HFFc6 (cell line): ENCODE results near the gene FAM118B. TPM values are rescaled to one million over a fixed set of nuclear protein-coding genes. Genes with fewer than 3 reads are reported as not detected.

ENCODE experiments used
- DNase-seq: peaks from one replicate; pipeline ENCODE4 v3.0.0-alpha.2; 2018
- H3K27ac Mint-ChIP-seq: 2 replicates; pipeline ENCODE4 v1.8.0; 2020; ENCODE audit warnings: mild to moderate bottlenecking, mixed read lengths
- H3K27me3 Mint-ChIP-seq: 2 replicates; pipeline ENCODE4 v1.8.0; 2021; ENCODE audit warnings: mild to moderate bottlenecking, moderate library complexity, mixed read lengths; ENCODE audit not compliant: insufficient read depth
- H3K36me3 Mint-ChIP-seq: 2 replicates; pipeline ENCODE4 v1.8.0; 2021; ENCODE audit warnings: low read depth, mixed read lengths
- H3K4me1 Mint-ChIP-seq: 2 replicates; pipeline ENCODE4 v1.8.0; 2020; ENCODE audit warnings: low read depth, mixed read lengths
- H3K4me3 Mint-ChIP-seq: 2 replicates; pipeline ENCODE4 v1.8.0; 2020; ENCODE audit warnings: mild to moderate bottlenecking, moderate library complexity, mixed read lengths
- H3K9me3 Mint-ChIP-seq: 2 replicates; pipeline ENCODE4 v1.8.0; 2020; ENCODE audit warnings: mild to moderate bottlenecking, mixed read lengths
- total RNA-seq, 6 experiments: library from RNA; stranded (reverse); fragmentation: NEBNext Ultra II Directional; extraction: Animal tissue kit (Norgen Biotek cat#: 25700); gene quantifications; 2 replicates in 1 of 6; 3 replicates in 5 of 6; pipeline ENCODE4 v1.2.3, GENCODE V29; 2021
- TF ChIP-seq, protein P1 (sequence below): fragments of 200-600 bp; sonication (generic); IDR thresholded peaks from 2 replicates; pipeline ENCODE4 v1.5.0; 2021; ENCODE audit warnings: antibody characterized with exemption, mild to moderate bottlenecking

FAM118B gene
- total RNA-seq, 6 experiments from 2014 or later: 16.4 to 19.6 (median 17.8) TPM

- no peaks in the 10 kb centered on the region for H3K9me3 Mint-ChIP-seq
- H3K27me3 Mint-ChIP-seq: peaks cover 46% of the 10 kb centered on the region
- no peaks in the 10 kb centered on the region for H3K4me1 Mint-ChIP-seq
- TF ChIP-seq, protein P1, sequence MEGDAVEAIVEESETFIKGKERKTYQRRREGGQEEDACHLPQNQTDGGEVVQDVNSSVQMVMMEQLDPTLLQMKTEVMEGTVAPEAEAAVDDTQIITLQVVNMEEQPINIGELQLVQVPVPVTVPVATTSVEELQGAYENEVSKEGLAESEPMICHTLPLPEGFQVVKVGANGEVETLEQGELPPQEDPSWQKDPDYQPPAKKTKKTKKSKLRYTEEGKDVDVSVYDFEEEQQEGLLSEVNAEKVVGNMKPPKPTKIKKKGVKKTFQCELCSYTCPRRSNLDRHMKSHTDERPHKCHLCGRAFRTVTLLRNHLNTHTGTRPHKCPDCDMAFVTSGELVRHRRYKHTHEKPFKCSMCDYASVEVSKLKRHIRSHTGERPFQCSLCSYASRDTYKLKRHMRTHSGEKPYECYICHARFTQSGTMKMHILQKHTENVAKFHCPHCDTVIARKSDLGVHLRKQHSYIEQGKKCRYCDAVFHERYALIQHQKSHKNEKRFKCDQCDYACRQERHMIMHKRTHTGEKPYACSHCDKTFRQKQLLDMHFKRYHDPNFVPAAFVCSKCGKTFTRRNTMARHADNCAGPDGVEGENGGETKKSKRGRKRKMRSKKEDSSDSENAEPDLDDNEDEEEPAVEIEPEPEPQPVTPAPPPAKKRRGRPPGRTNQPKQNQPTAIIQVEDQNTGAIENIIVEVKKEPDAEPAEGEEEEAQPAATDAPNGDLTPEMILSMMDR: no peak
- H3K4me3 Mint-ChIP-seq: no peak overlapping the region
- no peak overlapping the region for H3K27ac Mint-ChIP-seq
- DNase-seq: no peak
- H3K36me3 Mint-ChIP-seq: no peaks in the 10 kb centered on the region
Observed at GRCh38 chr11:126173257-126173656, 38.3 kb upstream of the FAM118B start.

GRCh38 chr11:126174816-126175215, 36.8 kb upstream of the FAM118B start:
- H3K27me3 Mint-ChIP-seq: peaks cover 44% of the 10 kb centered on the region
- DNase-seq: no peak
- H3K9me3 Mint-ChIP-seq: no peaks in the 10 kb centered on the region
- H3K36me3 Mint-ChIP-seq: no peaks in the 10 kb centered on the region
- no peaks in the 10 kb centered on the region for H3K4me1 Mint-ChIP-seq
- H3K4me3 Mint-ChIP-seq: no peak overlapping the region
- H3K27ac Mint-ChIP-seq: no peak overlapping the region
- TF ChIP-seq, protein P1: no peak

DNA sequence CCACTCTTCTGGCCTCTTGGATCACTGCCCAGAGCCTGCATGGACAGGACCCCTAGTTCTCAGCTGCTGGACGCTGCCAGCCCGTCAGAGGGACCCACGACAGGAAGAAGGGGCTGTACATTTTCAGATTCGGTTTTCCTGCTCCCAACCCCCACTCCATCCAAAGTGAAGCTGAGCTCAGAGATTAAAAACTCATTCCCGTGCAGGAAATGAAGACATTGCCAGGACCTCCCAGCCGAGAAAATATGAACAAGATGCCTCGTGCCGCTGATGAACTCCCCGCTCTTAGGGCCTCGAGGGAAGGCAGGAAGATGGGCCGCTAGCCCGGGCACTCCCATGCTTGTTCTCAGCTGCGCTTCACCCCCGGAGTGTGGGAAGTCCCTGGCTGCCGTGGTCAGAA, 36.2 kb upstream of the FAM118B start:
- Mint-ChIP-seq H3K4me3 (no peak overlapping the region), H3K4me1 (no peaks in the 10 kb centered on the region), H3K36me3 (no peaks in the 10 kb centered on the region), H3K27ac (no peak overlapping the region), H3K9me3 (peaks cover 4% of the 10 kb centered on the region; the same call in 1 of the 2 replicates), H3K27me3 (peaks cover 42% of the 10 kb centered on the region)
- TF ChIP-seq, protein P1: no peak
- no peak for DNase-seq

DNA sequence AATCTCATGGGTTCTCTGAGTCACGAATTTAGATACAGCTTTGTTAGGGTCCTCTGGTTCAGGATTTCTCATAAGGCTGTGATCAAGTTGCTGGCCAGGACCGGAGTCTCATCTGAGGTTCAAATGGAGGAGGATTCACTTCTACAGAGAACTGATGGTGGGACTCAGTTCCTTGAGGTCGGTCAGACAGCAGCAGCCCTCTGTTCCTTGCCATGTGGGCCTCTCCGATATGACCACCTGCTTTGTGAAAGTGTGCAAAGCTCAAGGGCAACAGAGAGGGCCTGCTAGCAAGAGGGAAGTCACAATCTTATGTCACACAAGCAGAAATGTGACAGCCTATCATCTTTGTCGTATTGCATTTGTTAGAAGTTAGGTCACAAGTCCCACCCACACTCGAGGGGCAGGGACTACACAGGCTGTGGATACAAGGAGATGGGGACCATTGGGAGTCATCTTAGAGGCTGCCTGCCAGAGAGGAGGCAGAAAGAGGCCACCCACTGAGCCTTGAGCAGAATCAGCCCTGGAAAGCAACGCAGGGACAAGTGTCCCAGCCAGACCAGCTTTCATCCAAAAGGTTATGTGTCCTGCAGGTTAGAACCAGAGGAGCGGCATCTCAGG, 34.6 kb upstream of the FAM118B start:
- Mint-ChIP-seq H3K36me3 (no peaks in the 10 kb centered on the region), H3K4me1 (no peaks in the 10 kb centered on the region), H3K27ac (no peak overlapping the region), H3K9me3 (peaks cover 8% of the 10 kb centered on the region; the same call in 1 of the 2 replicates), H3K27me3 (peaks cover 35% of the 10 kb centered on the region), H3K4me3 (no peak overlapping the region)
- TF ChIP-seq, protein P1: no peak
- no peak for DNase-seq

GRCh38 chr11:126181939-126182730, 29.4 kb upstream of the FAM118B start:
- no peaks in the 10 kb centered on the region for H3K36me3 Mint-ChIP-seq
- no peak overlapping the region for H3K27ac Mint-ChIP-seq
- TF ChIP-seq, protein P1: no peak
- no peak for DNase-seq
- peaks cover 8% of the 10 kb centered on the region; the same call in 1 of the 2 replicates for H3K9me3 Mint-ChIP-seq
- peaks cover 6% of the 10 kb centered on the region for H3K27me3 Mint-ChIP-seq
- H3K4me3 Mint-ChIP-seq: no peak overlapping the region
- no peaks in the 10 kb centered on the region for H3K4me1 Mint-ChIP-seq
